SK-N-MC (cell line): ENCODE measurements around the gene GMDS.

Experiments
- EZH2 ChIP-seq: fragments of 200-600 bp; sonication (generic); IDR thresholded peaks from one replicate; pipeline ENCODE4 v1.6.1; 2017; ENCODE audit warnings: antibody characterized with exemption
- POLR2AphosphoS5 ChIP-seq: IDR thresholded peaks from 2 replicates; pipeline ENCODE4 v1.6.1; 2012; ENCODE audit warnings: mild to moderate bottlenecking, low read depth, low read length, borderline replicate concordance

DNA sequence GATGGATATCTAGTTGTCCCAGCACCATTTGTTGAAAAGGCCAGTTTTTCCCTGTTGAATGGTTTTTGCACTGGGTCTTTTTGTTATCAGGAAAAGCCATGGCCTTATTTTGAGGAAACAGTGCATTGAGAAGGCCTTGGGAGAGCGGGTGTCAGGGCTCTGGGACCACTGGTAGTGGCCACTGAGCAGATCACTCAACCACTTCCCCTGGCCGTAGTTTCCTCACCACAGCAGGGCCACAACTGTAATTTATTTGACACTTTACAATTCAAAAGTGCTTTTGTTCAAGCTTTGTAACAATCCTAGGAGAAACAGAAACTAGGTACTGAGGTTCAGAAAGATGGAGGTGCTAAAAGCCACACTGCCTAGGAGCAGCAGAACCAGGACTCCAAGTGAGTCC lies 281.8 kb downstream of the GMDS start:
- TF ChIP-seq EZH2 (no peak), POLR2AphosphoS5 (no peak)
